Measurements from ENCODE around the gene C16orf86.

Gene C16orf86

DNA sequence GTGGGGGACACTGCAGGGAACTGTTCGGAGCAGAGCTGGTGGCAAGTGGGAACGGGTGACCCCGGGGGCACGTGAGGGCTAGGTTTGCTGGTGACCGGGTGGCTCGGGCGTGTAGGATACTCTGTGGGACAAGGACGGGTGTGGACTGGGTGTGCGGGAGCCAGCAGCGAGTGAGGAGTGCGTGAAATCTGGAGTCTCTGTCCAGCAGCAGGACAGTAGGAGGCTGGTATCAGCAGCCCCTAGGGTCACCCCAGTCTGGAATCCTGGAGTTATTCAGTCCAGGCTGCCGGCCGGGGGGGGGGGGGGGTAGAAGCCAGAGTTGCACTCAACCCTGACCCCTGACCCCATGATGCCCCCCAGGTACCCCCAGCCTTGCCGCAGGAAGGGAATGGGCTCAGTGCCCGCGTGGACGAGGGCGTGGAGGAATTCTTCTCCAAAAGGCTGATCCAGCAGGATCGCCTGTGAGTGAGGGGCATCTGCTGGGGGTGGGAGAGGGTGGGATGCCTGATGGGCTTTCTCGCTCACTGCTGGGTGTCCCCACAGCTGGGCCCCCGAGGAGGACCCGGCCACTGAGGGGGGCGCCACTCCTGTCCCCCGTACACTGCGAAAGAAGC, 12.7 kb upstream of the C16orf86 start:
- in situ Hi-C loops (cut with HindIII; ENCODE audit: low sequenced_read_pairs): no loop called here

DNA sequence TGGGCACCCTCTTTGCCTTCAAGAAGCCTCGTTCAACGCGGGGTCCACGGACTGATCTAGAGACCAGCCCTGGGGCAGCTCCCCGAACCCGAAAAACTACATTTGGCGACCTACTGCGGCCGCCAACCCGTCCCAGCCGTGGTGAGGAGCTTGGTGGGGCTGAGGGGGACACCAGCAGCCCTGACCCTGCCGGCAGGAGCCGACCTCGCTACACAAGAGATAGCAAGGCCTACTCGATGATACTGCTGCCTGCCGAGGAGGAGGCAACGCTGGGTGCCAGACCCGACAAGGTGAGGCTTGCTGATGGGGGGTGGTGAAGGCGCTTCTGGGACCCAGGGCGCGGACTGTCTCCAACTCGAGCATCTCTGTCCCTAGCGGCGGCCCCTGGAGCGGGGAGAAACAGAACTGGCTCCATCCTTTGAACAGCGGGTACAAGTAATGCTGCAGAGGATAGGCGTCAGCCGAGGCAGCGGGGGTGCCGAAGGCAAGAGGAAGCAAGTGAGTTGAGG, 12.2 kb upstream of the C16orf86 start:
- in situ Hi-C loops (cut with HindIII; ENCODE audit: low sequenced_read_pairs): no loop called here

DNA sequence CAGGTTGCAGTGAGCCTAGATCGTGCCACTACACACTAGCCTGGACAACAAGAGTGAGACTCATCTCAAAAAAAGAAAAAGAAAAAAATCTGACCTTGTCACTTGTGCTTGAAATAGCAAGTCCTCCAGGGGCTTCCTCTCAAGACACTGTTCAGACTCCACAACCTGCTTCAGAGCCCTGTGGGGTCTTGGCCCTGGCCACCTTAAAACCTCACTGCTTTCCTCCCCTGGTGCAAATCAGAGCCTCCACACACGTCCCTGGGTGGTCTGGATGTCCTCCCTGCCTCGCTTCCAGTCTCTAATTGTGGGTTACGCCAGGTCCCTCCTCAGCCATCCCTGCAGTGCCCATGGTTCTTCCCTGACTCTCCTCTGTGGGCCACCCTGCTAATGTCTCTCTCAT, 11.3 kb upstream of the C16orf86 start:
- in situ Hi-C loops (cut with HindIII; ENCODE audit: low sequenced_read_pairs): no loop called here

DNA sequence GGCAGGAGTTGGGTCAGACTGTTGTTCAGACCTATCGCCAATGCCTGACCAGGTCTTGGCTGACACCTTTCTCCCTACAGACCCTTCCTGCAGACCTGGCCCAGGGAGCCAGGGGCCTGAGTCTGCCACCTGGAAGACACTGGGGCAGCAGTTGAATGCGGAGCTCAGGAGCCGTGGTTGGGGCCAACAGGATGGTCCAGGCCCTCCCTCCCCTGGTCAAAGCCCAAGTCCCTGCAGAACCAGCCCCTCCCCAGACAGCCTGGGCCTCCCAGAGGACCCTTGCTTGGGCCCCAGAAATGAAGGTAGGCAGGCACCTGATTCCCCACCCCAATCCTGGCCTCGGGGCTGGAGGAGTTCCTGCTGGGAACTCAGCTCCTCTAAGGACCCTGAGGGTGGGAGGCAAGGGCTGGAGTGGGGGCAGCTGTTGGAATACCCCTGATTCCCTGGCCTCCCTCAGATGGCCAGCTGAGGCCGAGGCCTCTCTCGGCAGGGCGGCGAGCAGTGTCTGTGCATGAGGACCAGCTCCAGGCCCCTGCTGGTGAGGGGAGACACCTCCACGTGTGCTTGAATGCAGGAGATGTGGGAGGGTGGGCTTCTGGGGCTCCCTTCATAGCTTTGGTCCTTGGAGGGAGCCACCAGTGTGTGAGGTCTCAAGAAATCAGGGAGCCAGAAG, 10.1 kb upstream of the C16orf86 start:
- in situ Hi-C loops (cut with HindIII; ENCODE audit: low sequenced_read_pairs): no loop called here

DNA sequence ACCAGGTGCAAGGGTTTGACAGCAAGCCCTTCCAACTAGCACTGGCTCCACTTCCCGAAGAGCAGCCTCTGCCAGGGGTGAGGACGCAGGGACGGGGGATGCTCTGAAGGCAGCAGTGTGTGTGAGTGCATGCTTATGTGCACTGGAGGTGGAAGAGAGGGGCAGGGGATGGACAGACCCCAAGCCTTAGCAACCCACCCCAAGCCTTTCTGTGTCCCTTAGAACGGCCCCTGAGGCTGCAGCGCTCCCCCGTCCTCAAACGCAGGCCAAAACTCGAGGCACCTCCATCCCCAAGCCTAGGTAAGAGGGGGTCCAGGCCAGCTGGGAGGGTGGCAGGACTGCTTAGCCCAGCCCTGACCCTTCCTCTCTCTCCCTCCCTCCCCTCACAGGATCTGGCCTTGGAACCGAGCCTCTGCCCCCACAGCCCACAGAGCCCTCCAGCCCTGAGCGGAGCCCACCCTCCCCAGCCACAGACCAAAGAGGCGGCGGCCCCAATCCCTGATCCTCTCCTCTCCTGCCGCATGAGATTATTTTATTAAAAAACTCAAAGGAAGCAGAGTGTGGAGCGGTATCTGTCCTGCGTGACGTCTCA, 9.5 kb upstream of the C16orf86 start:
- in situ Hi-C loops (cut with HindIII; ENCODE audit: low sequenced_read_pairs): no loop called here

DNA sequence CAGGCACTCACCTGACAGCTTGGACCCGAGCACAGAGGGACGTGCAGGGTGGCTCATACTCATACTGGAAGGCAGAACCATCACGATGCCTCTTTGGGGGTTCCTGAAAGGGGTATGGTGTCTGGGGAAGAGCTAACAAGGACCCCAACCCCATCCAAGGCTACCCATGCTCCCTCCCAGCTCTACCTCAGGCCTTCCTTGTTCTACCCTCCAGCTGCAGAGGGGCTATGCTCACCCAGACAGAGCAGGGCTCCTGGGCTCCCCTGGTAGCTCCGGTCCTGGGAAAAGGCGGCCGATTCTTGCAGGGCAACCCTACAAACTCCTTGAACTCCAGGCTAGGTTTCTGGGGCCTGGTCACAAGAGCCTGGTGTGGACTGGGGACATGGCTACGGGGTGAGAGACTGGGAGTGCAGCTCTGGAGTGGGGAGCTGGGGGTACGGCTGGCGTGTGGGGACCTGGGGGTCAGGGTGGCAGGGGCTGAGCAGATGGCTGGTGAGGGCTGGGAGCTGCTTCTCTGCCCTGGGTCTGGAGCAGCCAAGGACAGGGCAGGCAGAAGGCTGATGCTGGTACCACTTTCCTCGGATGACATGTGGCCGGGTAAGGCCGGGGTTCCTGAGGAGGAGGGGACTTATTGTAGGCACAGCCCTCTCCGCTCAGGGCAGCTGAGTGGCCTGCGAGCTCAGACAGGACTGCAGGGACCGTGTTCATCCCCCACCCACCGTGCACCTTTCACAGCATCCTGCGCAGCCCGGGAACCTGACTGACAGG, 8.7 kb upstream of the C16orf86 start:
- in situ Hi-C loops (cut with HindIII; ENCODE audit: low sequenced_read_pairs): no loop called here

DNA sequence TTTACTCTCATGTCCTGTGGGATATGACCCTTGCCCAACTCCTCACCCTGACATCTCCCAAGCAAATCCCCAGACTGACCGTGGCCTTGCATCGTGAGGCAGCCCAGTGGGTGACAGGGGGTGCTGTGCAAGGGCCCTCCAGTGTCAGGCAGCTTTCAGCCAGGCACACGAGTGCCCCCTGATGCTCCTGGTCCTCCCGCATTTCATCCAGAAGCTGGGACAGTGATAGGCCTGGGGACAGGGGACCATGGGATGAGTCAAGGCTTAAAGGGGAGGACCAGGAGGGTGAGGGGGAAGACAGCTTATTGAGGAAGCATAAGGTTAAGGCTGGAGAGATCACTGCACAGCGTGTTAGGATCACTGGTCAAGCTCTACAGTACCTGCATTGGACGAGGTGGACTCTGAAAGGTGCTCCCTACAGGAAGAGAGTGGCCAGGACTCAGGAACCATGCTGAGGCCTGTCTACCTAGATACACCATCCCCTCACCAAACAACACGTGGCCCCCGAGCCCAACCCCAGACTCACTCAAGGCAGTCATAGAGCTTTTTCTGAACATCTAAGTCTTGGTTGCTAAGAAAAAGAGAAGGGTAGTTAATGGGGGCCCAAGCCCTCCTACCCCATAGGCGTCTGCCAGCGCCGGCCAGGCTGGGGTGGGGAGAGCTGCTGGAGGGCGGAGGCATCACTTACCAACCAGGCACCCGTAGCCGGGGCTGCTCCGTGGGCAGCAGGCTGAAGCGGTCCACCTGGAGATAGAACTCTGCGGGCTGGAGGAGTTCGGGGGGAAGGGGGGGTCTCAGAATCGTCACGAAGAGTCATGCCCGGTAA, 7.6 kb upstream of the C16orf86 start:
- in situ Hi-C loops (cut with HindIII; ENCODE audit: low sequenced_read_pairs): no loop called here

DNA sequence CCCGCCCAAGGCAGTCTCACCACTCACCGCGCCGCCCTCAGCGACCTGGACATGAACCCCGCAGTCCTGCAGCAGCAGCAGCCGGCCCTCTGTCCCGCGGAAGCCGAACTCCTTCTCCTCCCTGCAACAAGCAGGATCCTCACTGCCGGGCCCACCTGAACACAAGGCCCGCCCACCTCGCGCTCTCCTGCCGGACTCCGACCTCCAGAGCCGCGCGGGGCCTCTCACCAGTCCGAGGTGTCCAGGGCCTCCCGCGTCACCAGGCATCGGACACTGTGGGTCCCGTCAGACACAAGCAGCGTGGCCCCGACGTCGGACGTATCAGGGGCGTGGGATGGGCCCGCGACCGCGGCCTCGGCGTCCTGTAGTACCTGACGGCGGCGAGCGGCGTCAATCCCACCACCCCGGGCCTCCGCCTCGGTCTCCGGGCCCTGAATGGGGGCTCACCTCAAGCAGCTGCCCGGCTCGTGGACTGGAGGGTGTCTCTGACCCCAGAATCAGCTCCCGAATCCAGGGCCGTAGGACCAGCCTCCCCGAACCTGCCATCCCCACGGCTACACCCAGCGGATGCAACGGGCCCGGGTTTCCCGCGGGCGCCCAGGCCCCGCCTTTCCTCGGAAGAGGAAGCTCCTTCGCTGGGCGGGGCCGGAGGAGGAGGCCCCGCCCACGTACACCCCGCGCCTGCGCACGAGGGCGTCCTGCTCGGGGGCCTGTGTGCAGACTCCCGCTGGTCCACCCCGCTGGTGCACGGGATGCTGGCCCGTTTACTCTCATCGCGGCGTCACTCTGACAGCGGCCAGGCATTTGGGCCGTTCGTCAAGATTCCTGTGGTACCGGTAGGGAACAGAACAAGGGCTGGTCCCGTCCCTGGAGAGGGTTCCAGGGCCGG, 6.7 kb upstream of the C16orf86 start, which contains the start of gene ACD:
Gene ACD, minus strand, starts transcription at position 586 of the 889 bp plus-strand sequence. Its CDS starts 40 bp downstream, at position 546.
- in situ Hi-C loops (cut with HindIII; ENCODE audit: low sequenced_read_pairs): no loop called here

DNA sequence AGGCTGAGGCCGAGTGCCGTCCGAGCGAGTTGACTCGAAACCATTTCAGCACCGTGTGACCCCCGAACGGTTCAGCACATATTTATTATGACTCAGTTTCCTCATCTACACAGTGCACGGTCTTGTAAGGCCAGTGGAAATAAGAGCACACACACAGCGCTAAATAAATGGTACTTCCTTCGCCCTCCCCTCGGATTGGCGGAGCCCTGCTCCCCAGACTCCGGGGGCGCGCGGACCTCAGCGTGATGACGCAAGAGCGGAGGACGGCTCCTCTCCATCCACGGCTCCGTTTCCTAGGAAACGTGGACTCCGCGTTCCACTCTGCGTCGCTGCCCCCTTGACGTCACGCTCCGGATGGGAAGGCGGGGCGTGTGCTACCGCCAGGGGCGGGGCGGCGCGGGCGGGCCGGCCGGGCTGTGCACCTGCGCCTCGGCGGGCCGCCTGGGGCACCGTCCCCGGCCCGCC, 6.0 kb upstream of the C16orf86 start, which contains the start of gene PARD6A:
Gene PARD6A, plus strand, starts transcription at position 397 of the 465 bp plus-strand sequence. CDS start 79 bp downstream, outside the sequence.
- in situ Hi-C loops (cut with HindIII; ENCODE audit: low sequenced_read_pairs): no loop called here

DNA sequence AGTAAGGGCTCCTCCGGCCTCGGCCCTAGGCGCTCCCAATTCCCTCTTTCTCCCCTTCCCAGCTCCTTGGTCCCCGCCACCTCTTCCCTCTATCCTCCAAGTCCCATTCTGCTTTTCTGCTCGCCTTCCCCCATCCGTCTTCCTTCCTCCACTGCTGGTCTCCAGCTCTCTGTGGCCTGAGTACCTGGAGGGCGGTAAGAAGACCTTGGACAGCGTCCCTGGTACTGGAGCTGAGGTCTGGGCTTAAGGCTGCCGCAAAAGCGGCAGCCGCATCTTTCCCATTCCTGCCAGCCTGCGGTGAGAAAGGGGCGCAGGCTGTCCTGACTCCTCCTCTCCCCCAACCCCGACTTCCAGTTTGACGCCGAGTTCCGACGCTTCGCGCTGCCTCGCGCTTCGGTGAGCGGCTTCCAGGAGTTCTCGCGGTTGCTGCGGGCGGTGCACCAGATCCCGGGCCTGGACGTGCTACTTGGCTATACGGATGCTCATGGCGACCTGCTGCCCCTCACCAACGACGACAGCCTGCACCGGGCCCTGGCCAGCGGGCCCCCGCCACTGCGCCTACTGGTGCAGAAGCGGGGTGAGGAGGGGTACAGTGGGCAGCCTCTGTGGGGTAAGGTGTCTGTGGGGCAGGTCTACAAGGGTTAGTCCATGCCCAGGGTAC, 5.4 kb upstream of the C16orf86 start:
- in situ Hi-C loops (cut with HindIII; ENCODE audit: low sequenced_read_pairs): no loop called here

DNA sequence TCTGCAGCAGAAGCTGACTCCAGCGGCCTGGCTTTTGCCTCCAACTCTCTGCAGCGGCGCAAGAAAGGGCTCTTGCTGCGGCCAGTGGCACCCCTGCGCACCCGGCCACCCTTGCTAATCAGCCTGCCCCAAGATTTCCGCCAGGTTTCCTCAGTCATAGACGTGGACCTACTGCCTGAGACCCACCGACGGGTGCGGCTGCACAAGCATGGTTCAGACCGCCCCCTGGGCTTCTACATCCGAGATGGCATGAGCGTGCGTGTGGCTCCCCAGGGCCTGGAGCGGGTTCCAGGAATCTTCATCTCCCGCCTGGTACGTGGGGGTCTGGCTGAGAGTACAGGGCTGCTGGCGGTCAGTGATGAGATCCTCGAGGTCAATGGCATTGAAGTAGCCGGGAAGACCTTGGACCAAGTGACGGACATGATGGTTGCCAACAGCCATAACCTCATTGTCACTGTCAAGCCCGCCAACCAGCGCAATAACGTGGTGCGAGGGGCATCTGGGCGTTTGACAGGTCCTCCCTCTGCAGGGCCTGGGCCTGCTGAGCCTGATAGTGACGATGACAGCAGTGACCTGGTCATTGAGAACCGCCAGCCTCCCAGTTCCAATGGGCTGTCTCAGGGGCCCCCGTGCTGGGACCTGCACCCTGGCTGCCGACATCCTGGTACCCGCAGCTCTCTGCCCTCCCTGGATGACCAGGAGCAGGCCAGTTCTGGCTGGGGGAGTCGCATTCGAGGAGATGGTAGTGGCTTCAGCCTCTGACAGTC, 4.5 kb upstream of the C16orf86 start:
- in situ Hi-C loops (cut with HindIII; ENCODE audit: low sequenced_read_pairs): no loop called here

DNA sequence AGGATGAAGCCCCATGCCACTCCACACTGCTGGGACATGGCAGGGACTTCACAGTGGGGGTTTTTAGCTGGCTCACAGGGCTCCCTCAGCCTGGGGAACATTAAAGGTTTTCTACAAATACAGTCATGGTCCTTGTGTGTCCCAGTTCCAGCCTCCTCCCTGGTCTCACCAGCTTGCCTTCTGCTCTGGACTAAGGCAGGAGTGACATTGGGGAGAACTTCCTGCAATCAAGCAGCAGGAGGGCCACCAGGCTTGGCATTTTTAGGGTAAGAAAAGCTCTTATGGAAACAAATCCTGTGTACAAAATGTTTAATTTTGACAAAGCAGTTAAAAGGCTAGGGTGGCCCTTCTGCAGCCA, 4.0 kb upstream of the C16orf86 start:
- in situ Hi-C loops (cut with HindIII; ENCODE audit: low sequenced_read_pairs): no loop called here

DNA sequence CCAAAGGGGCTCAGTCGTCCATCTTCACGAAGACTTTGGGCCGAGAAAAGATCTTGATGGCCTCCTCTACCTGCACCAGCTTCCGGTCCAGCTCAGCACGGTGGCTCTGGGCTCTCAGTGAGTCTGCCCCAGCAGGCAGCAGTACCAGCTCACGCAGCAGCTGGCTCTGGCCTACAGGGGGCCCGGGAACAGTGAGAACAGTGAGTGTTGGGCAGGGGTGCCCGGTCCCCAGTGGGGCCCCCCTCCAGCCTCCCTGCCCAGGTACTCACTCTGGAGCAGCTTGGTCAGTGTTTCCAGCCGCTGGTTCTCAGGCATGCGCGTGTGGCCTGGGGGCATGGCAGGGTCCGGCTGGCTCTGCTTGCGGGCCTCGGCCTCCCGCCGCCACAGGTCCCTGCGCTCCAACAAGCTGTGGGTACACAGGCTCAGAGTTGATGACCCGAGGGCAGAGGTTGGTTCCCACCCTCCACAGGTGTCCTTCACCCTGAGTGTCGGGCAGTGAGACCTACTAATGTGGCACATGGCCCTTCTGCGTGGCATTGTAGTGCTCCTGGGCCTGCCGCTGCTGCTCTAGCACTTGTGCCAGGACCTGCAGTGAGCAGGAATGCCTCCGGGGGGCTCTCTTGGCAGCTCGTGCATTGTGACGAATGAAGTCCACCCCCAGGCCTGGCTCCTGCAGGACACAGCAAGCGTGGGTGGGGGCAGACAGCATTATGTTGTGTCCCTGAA, 3.3 kb upstream of the C16orf86 start:
- in situ Hi-C loops (cut with HindIII; ENCODE audit: low sequenced_read_pairs): no loop called here

DNA sequence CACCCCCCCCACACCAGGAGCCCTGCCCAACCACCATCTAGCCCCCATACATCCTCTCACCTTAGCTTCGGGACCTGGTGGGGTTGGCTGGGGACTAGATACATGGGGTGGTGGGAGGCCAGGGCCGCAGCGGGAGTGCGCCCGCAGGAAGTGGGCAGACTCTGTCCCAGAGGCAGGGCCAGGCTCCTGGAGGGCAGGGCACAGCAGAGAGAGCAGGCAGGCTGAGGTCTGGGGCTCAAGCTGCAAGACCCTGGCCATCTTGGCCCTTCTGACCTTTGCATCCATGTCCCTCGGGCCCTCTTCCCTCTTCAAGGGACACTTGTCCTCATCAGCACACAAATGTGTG, 2.8 kb upstream of the C16orf86 start:
- in situ Hi-C loops (cut with HindIII; ENCODE audit: low sequenced_read_pairs): no loop called here

DNA sequence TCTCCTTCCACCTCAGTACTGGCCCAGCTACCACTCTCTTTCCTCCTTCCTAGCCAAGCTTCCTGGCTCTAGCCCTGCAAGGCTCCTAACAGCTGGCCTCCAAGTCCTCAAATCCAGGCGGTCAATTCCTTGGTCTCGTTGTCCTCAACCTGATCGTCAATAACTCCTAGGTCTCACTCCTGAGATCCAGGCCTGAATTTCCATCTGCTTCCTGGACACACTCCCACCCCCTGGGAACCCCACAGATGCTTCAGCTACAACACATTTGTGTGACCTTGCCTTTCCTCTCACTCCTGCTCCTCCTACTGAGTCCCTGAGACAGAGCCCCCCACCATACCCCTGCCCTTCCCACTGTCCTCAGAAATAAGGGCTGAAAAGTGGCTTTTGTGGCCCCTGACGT, 2.4 kb upstream of the C16orf86 start:
- in situ Hi-C loops (cut with HindIII; ENCODE audit: low sequenced_read_pairs): no loop called here

DNA sequence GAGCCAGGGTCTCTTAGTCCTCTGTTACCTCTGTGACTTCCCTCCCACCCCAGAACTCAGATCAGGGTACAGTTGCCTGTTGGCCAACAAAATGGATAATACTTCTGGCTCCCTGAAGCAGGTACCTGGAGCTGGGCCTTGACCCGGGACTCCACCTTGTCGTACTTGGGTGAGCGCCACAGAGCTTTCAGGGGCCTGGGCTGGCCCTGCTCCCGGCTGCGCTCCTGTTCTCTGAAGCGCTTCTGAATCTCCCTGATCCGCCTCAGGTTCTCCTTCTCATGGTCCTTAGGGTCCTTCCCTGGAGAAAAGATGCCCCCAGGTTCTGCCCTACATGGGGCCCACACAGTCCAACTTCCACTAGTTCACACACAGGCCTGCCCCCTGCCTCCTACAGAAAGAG, 1.7 kb upstream of the C16orf86 start:
- in situ Hi-C loops (cut with HindIII; ENCODE audit: low sequenced_read_pairs): no loop called here

DNA sequence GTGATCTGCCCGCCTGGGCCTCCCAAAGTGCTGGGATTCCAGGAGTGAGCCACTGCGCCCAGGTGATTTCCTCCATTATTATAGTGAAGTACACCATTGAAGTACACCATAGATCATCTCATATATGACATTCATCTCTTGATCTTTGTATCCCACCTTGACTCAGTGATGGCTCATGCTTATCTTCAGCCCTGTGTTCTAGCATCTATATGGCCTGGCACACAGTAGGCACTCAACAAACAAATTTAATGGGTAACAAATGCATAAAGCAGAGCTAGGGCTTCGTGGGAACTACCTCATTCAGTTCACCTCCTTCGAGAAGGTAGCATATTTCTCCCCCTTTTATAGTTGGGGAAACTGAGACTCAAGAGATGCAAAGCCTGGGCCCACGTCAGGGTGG, 1.0 kb upstream of the C16orf86 start:
- in situ Hi-C loops (cut with HindIII; ENCODE audit: low sequenced_read_pairs): no loop called here
